K562 (cell line): ENCODE measurements around the gene B2M. TPM values are rescaled to one million over a fixed set of nuclear protein-coding genes. Genes with fewer than 3 reads are reported as not detected.

Source experiments
- ARHGAP35 ChIP-seq: fragments of 450-650 bp; IDR thresholded peaks from 2 replicates; pipeline ENCODE4 v1.6.1; 2018; ENCODE audit not compliant: partially characterized antibody
- CCAR2 ChIP-seq: fragments of 200-400 bp; formaldehyde crosslinking; IDR thresholded peaks from 2 replicates; pipeline ENCODE4 v1.6.1; 2017; ENCODE audit warnings: mild to moderate bottlenecking, low read depth, low read length
- CHD1 ChIP-seq: fragments of 200-600 bp; sonication (generic); IDR thresholded peaks from one replicate; pipeline ENCODE4 v1.6.1; 2012; ENCODE audit warnings: mild to moderate bottlenecking, moderate library complexity, low read length, inconsistent platforms
- CXXC5 ChIP-seq: fragments of 250-450 bp; sonication (Bioruptor Pico); IDR thresholded peaks from 2 replicates; pipeline ENCODE4 v1.8.0; 2022; ENCODE audit warnings: inconsistent platforms, mild to moderate bottlenecking, moderate library complexity
- EP400 ChIP-seq: fragments of 450-650 bp; IDR thresholded peaks from 2 replicates; pipeline ENCODE4 v1.6.1; 2017; ENCODE audit warnings: antibody characterized with exemption, mild to moderate bottlenecking, moderate library complexity
- ESRRA ChIP-seq: fragments of 450-650 bp; IDR thresholded peaks from 2 replicates; pipeline ENCODE4 v1.6.1; 2014; ENCODE audit warnings: low read depth, mild to moderate bottlenecking, moderate library complexity, borderline replicate concordance
- ETV5 ChIP-seq: sonication (generic); formaldehyde crosslinking; IDR thresholded peaks from 2 replicates; pipeline ENCODE4 v1.4.0; 2020; ENCODE audit warnings: low read depth, mild to moderate bottlenecking, missing genetic modification reagents
- FOXK1 ChIP-seq: sonication (generic); formaldehyde crosslinking; IDR thresholded peaks from 2 replicates; pipeline ENCODE4 v1.8.0; 2022; ENCODE audit warnings: missing genetic modification reagents, mild to moderate bottlenecking, borderline replicate concordance
- FOXM1 ChIP-seq, 2 experiments: fragments of 450-650 bp in 1 of 2; sonication (generic) in 1 of 2; formaldehyde crosslinking in 1 of 2; IDR thresholded peaks; 2 replicates each; pipeline versions ENCODE4 v1.6.1 to v1.9.0; 2017 to 2022; ENCODE audit warnings: low read depth in 2 of 2, mild to moderate bottlenecking in 2 of 2, missing genetic modification reagents in 1 of 2, moderate library complexity in 1 of 2
- GABPB1 ChIP-seq: sonication (generic); formaldehyde crosslinking; IDR thresholded peaks from 2 replicates; pipeline ENCODE4 v1.8.0; 2022; ENCODE audit warnings: mild to moderate bottlenecking, missing genetic modification reagents
- GTF2E2 ChIP-seq: fragments of 200-800 bp; sonication (Bioruptor generic); IDR thresholded peaks from 2 replicates; pipeline ENCODE4 v1.6.1; 2016; ENCODE audit warnings: missing genetic modification characterization, missing compliant biosample characterization
- GTF3C2 ChIP-seq: IDR thresholded peaks from 3 replicates; pipeline ENCODE4 v1.6.1; 2011; ENCODE audit warnings: borderline replicate concordance, mild to moderate bottlenecking, moderate library complexity; ENCODE audit not compliant: insufficient read length; ENCODE audit errors: extremely low read depth
- HMG20A ChIP-seq: fragments of 450-650 bp; formaldehyde crosslinking; conservative IDR thresholded peaks from 2 replicates; pipeline ENCODE4 v1.4.0; 2020; ENCODE audit warnings: mild to moderate bottlenecking, mixed read lengths
- NCOA4 ChIP-seq: fragments of 450-650 bp; IDR thresholded peaks from 2 replicates; pipeline ENCODE4 v1.6.1; 2018; ENCODE audit warnings: mild to moderate bottlenecking; ENCODE audit not compliant: partially characterized antibody
- NFIC ChIP-seq: fragments of 450-650 bp; IDR thresholded peaks from 2 replicates; pipeline ENCODE4 v1.6.1; 2017; ENCODE audit warnings: mild to moderate bottlenecking, inconsistent platforms
- PCBP2 ChIP-seq: fragments of 200-400 bp; formaldehyde crosslinking; IDR thresholded peaks from 2 replicates; pipeline ENCODE4 v1.6.1; 2018; ENCODE audit warnings: low read length, low read depth, mild to moderate bottlenecking, moderate library complexity; ENCODE audit not compliant: poor library complexity, severe bottlenecking
- SIN3A ChIP-seq, 2 experiments: fragments of 150-350 bp in 1 of 2; IDR thresholded peaks; 2 replicates each; pipeline ENCODE4 v1.6.1; 2011 to 2016; ENCODE audit warnings: borderline replicate concordance in 2 of 2, low read depth in 2 of 2, low read length in 2 of 2, mild to moderate bottlenecking in 2 of 2, moderate library complexity in 2 of 2; ENCODE audit not compliant: control insufficient read depth in 1 of 2
- YY1 ChIP-seq, 3 experiments: IDR thresholded peaks; 2 replicates each; pipeline ENCODE4 v1.6.1; 2011; ENCODE audit warnings: low read length in 2 of 3, mild to moderate bottlenecking in 2 of 3, moderate library complexity in 2 of 3, borderline replicate concordance in 1 of 3, control low read depth in 1 of 3, low read depth in 1 of 3; ENCODE audit not compliant: insufficient read depth in 3 of 3, insufficient replicate concordance in 2 of 3, control insufficient read depth in 1 of 3, insufficient read length in 1 of 3; ENCODE audit errors: extremely low read depth in 1 of 3
- ZBED1 ChIP-seq: IDR thresholded peaks from 2 replicates; pipeline ENCODE4 v1.6.1; 2014
- ZFP36 ChIP-seq: fragments of 150-350 bp; IDR thresholded peaks from 2 replicates; pipeline ENCODE4 v1.6.1; 2018; ENCODE audit warnings: low read length, low read depth; ENCODE audit not compliant: partially characterized antibody
- ZFPM2 ChIP-seq: fragments of 250-450 bp; sonication (Bioruptor Pico); IDR thresholded peaks from 2 replicates; pipeline ENCODE4 v1.5.1; 2022; ENCODE audit warnings: mild to moderate bottlenecking
- ZNF143 ChIP-seq: sonication (generic); formaldehyde crosslinking; IDR thresholded peaks from 2 replicates; pipeline ENCODE4 v1.9.0; 2022; ENCODE audit warnings: mild to moderate bottlenecking, missing genetic modification reagents
- ZNF282 ChIP-seq: sonication (generic); formaldehyde crosslinking; IDR thresholded peaks from 2 replicates; pipeline ENCODE4 v1.8.1; 2023; ENCODE audit warnings: missing genetic modification reagents
- polyA plus RNA-seq, 8 experiments: library from polyadenylated mRNA; depleted of rRNA in 4 of 8; stranded (reverse) in 5 of 8; unstranded in 3 of 8; fragments of >200 nt; fragmentation: Nextera tagmentation in 2 of 8; fragmentation: Illumina TruSeq in 1 of 8; extraction: Ambion mirVana in 2 of 8; extraction: Trizol in 1 of 8; gene quantifications; 2 replicates each; pipeline versions ENCODE4 v1.2.1 to v1.2.3, GENCODE V29; 2011 to 2014; ENCODE audit warnings: inconsistent platforms in 1 of 8, missing spikeins in 1 of 8
- total RNA-seq, 7 experiments: library from RNA; depleted of rRNA in 6 of 7; stranded (reverse); fragments of >200 nt in 6 of 7; fragmentation: Illumina TruSeq in 2 of 7; extraction: Trizol in 2 of 7; gene quantifications; 2 replicates each; pipeline versions ENCODE4 v1.2.1 to v1.2.3, GENCODE V29; 2011 to 2021; ENCODE audit warnings: low replicate concordance in 1 of 7
- TF ChIP-seq, protein P1 (sequence below), 2 experiments: fragments of 450-650 bp in 1 of 2; sonication (generic) in 1 of 2; formaldehyde crosslinking; conservative IDR thresholded peaks; 2 replicates each; pipeline versions ENCODE4 v1.4.0 to v1.8.1; 2020 to 2022; ENCODE audit warnings: mild to moderate bottlenecking in 1 of 2, missing genetic modification reagents in 1 of 2

B2M gene
- total and polyA plus RNA-seq, 9 of the 15 experiments (the other 6 are each of a cell fraction or from before 2014, with no cell fraction given), result 460 to 3,138 (median 1,032) TPM

- TF ChIP-seq ARHGAP35 (no peak), HMG20A (CRISPR knock-in tag) (no peak), GTF2E2 (peak; percentile 98), EP400 (peak; percentile 89), YY1 (IDR thresholded peaks at IDR 0.05; ENCODE audit: borderline replicate concordance in 1 of 3, control insufficient read depth in 1 of 3, extremely low read depth in 1 of 3, insufficient read depth in 3 of 3, insufficient read length in 1 of 3, insufficient replicate concordance in 2 of 3, low read depth in 1 of 3, low read length in 2 of 3) (peak in 2 of 3 experiments; percentile 54 to 68), GTF3C2 (no peak), CCAR2 (no peak), PCBP2 (no peak), ETV5 (no peak), CXXC5 (CRISPR knock-in tag) (peak; percentile 70), FOXM1 (IDR thresholded peaks at IDR 0.05; ENCODE audit: low read depth) (no peak), FOXM1 (CRISPR knock-in tag; IDR thresholded peaks at IDR 0.05; ENCODE audit: low read depth) (no peak), ZFPM2 (CRISPR knock-in tag) (0 out of 2 replicates have a peak, but pooled peaks have one; percentile 7), ESRRA (no peak), ZNF143 (CRISPR knock-in tag) (no peak), CHD1 (peak; percentile 37), ZNF282 (CRISPR knock-in tag) (no peak), FOXK1 (0 out of 2 replicates have a peak, but pooled peaks have one; percentile 61), NCOA4 (no peak), ZFP36 (no peak), GABPB1 (CRISPR knock-in tag) (no peak; the same call in 1 of the 2 replicates), NFIC (peak; percentile 67), SIN3A (IDR thresholded peaks at IDR 0.05; ENCODE audit: borderline replicate concordance in 2 of 2, control insufficient read depth in 1 of 2, low read depth in 2 of 2, low read length in 2 of 2) (peak in 1 of 2 experiments; percentile 82; a peak in 1 of 4 replicates), ZBED1 (peak; percentile 65)
- TF ChIP-seq, protein P1, sequence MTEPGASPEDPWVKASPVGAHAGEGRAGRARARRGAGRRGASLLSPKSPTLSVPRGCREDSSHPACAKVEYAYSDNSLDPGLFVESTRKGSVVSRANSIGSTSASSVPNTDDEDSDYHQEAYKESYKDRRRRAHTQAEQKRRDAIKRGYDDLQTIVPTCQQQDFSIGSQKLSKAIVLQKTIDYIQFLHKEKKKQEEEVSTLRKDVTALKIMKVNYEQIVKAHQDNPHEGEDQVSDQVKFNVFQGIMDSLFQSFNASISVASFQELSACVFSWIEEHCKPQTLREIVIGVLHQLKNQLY (CRISPR knock-in tag; conservative IDR thresholded peaks at IDR 0.05), result 0 out of 4 replicates have a peak, but pooled peaks of 1 of the 2 experiments have one; percentile 24
Observed at GRCh38 chr15:44711096-44711742, at the start of gene B2M, which contains the start of gene PATL2 (continued).
